Lower leg skin (tissue), 3 donors: ENCODE results near the gene ZMYND11.

Experiments
- CTCF ChIP-seq, 3 donors: fragments of 450-650 bp; IDR thresholded peaks; one replicate each; pipeline ENCODE4 v1.5.1; 2016; ENCODE audit warnings: antibody characterized with exemption in 3 of 3, mild to moderate bottlenecking in 3 of 3, moderate library complexity in 2 of 3
- POLR2A ChIP-seq, 2 donors: fragments of 450-650 bp; IDR thresholded peaks; one replicate each; pipeline ENCODE4 v1.6.1; 2016 to 2017; ENCODE audit warnings: antibody characterized with exemption in 2 of 2, mild to moderate bottlenecking in 1 of 2, moderate library complexity in 1 of 2

- no peak for TF ChIP-seq CTCF (IDR thresholded peaks at IDR 0.05)
- no peak for TF ChIP-seq POLR2A (IDR thresholded peaks at IDR 0.05)
Measured at GRCh38 chr10:135601-136464, 578 bp downstream of the ZMYND11 start.
